ENCODE data around the gene KCNJ3.

KCNJ3 gene

GRCh38 chr2:154795651-154796050, 97.2 kb downstream of the KCNJ3 start:
- H3K36me3 ChIP-seq (ENCODE audit: control insufficient read depth, insufficient read depth, low read length) = no peaks in the 10 kb centered on the region
- H3K4me1 ChIP-seq (ENCODE audit: control insufficient read depth, insufficient read depth, low read length) = peaks cover 4% of the 10 kb centered on the region
- no peaks in the 10 kb centered on the region for H3K9me3 ChIP-seq (ENCODE audit: control insufficient read depth, insufficient read depth, low read length)
- no peak overlapping the region for H3K9ac ChIP-seq (ENCODE audit: low read depth, low read length)
- no peaks in the 10 kb centered on the region for H3K27me3 ChIP-seq (ENCODE audit: control insufficient read depth, insufficient read depth, low read length)
- H3K4me3 ChIP-seq (ENCODE audit: low read depth, low read length) = no peak overlapping the region

GRCh38 chr2:154804451-154804850, 106.0 kb downstream of the KCNJ3 start:
- Histone ChIP-seq H3K4me3 (ENCODE audit: low read depth, low read length) (no peak overlapping the region), H3K9ac (ENCODE audit: low read depth, low read length) (no peak overlapping the region), H3K36me3 (ENCODE audit: control insufficient read depth, insufficient read depth, low read length) (no peaks in the 10 kb centered on the region), H3K4me1 (ENCODE audit: control insufficient read depth, insufficient read depth, low read length) (no peaks in the 10 kb centered on the region), H3K27me3 (ENCODE audit: control insufficient read depth, insufficient read depth, low read length) (no peaks in the 10 kb centered on the region), H3K9me3 (ENCODE audit: control insufficient read depth, insufficient read depth, low read length) (no peaks in the 10 kb centered on the region)

- H3K27me3 ChIP-seq (ENCODE audit: control insufficient read depth, insufficient read depth, low read length) = no peaks in the 10 kb centered on the region
- H3K4me1 ChIP-seq (ENCODE audit: control insufficient read depth, insufficient read depth, low read length) = no peaks in the 10 kb centered on the region
- no peaks in the 10 kb centered on the region for H3K9me3 ChIP-seq (ENCODE audit: control insufficient read depth, insufficient read depth, low read length)
- H3K4me3 ChIP-seq (ENCODE audit: low read depth, low read length) = no peak overlapping the region
- H3K36me3 ChIP-seq (ENCODE audit: control insufficient read depth, insufficient read depth, low read length) = no peaks in the 10 kb centered on the region
- no peak overlapping the region for H3K9ac ChIP-seq (ENCODE audit: low read depth, low read length)
Observed at GRCh38 chr2:154813636-154814035, 115.1 kb downstream of the KCNJ3 start.

- Histone ChIP-seq H3K9ac (ENCODE audit: low read depth, low read length) (no peak overlapping the region), H3K36me3 (ENCODE audit: control insufficient read depth, insufficient read depth, low read length) (no peaks in the 10 kb centered on the region), H3K27me3 (ENCODE audit: control insufficient read depth, insufficient read depth, low read length) (no peaks in the 10 kb centered on the region), H3K4me3 (ENCODE audit: low read depth, low read length) (no peak overlapping the region), H3K4me1 (ENCODE audit: control insufficient read depth, insufficient read depth, low read length) (no peaks in the 10 kb centered on the region), H3K9me3 (ENCODE audit: control insufficient read depth, insufficient read depth, low read length) (no peaks in the 10 kb centered on the region)
Observed at GRCh38 chr2:154814856-154815255, 116.4 kb downstream of the KCNJ3 start.

- Histone ChIP-seq H3K27me3 (ENCODE audit: control insufficient read depth, insufficient read depth, low read length) (no peaks in the 10 kb centered on the region), H3K4me3 (ENCODE audit: low read depth, low read length) (no peak overlapping the region), H3K9me3 (ENCODE audit: control insufficient read depth, insufficient read depth, low read length) (no peaks in the 10 kb centered on the region), H3K36me3 (ENCODE audit: control insufficient read depth, insufficient read depth, low read length) (no peaks in the 10 kb centered on the region), H3K4me1 (ENCODE audit: control insufficient read depth, insufficient read depth, low read length) (no peaks in the 10 kb centered on the region), H3K9ac (ENCODE audit: low read depth, low read length) (no peak overlapping the region)
Observed at GRCh38 chr2:154825358-154825757, 126.9 kb downstream of the KCNJ3 start.

GRCh38 chr2:154826827-154827226, 128.3 kb downstream of the KCNJ3 start:
- Histone ChIP-seq H3K4me3 (ENCODE audit: low read depth, low read length) (no peak overlapping the region), H3K9me3 (ENCODE audit: control insufficient read depth, insufficient read depth, low read length) (no peaks in the 10 kb centered on the region), H3K36me3 (ENCODE audit: control insufficient read depth, insufficient read depth, low read length) (no peaks in the 10 kb centered on the region), H3K9ac (ENCODE audit: low read depth, low read length) (no peak overlapping the region), H3K27me3 (ENCODE audit: control insufficient read depth, insufficient read depth, low read length) (no peaks in the 10 kb centered on the region), H3K4me1 (ENCODE audit: control insufficient read depth, insufficient read depth, low read length) (no peaks in the 10 kb centered on the region)

- H3K9me3 ChIP-seq (ENCODE audit: control insufficient read depth, insufficient read depth, low read length) = no peaks in the 10 kb centered on the region
- H3K27me3 ChIP-seq (ENCODE audit: control insufficient read depth, insufficient read depth, low read length) = no peaks in the 10 kb centered on the region
- no peaks in the 10 kb centered on the region for H3K4me1 ChIP-seq (ENCODE audit: control insufficient read depth, insufficient read depth, low read length)
- no peaks in the 10 kb centered on the region for H3K36me3 ChIP-seq (ENCODE audit: control insufficient read depth, insufficient read depth, low read length)
- H3K9ac ChIP-seq (ENCODE audit: low read depth, low read length) = no peak overlapping the region
- H3K4me3 ChIP-seq (ENCODE audit: low read depth, low read length) = no peak overlapping the region
Observed at GRCh38 chr2:154827286-154827685, 128.8 kb downstream of the KCNJ3 start.

- Histone ChIP-seq H3K4me1 (ENCODE audit: control insufficient read depth, insufficient read depth, low read length) (no peaks in the 10 kb centered on the region), H3K9ac (ENCODE audit: low read depth, low read length) (no peak overlapping the region), H3K36me3 (ENCODE audit: control insufficient read depth, insufficient read depth, low read length) (no peaks in the 10 kb centered on the region), H3K9me3 (ENCODE audit: control insufficient read depth, insufficient read depth, low read length) (no peaks in the 10 kb centered on the region), H3K27me3 (ENCODE audit: control insufficient read depth, insufficient read depth, low read length) (no peaks in the 10 kb centered on the region), H3K4me3 (ENCODE audit: low read depth, low read length) (no peak overlapping the region)
Observed at GRCh38 chr2:154832711-154833110, 134.2 kb downstream of the KCNJ3 start.

GRCh38 chr2:154836632-154837031, 138.1 kb downstream of the KCNJ3 start:
- H3K36me3 ChIP-seq (ENCODE audit: control insufficient read depth, insufficient read depth, low read length) = no peaks in the 10 kb centered on the region
- H3K4me1 ChIP-seq (ENCODE audit: control insufficient read depth, insufficient read depth, low read length) = no peaks in the 10 kb centered on the region
- no peak overlapping the region for H3K9ac ChIP-seq (ENCODE audit: low read depth, low read length)
- H3K4me3 ChIP-seq (ENCODE audit: low read depth, low read length) = no peak overlapping the region
- H3K9me3 ChIP-seq (ENCODE audit: control insufficient read depth, insufficient read depth, low read length) = no peaks in the 10 kb centered on the region
- no peaks in the 10 kb centered on the region for H3K27me3 ChIP-seq (ENCODE audit: control insufficient read depth, insufficient read depth, low read length)

GRCh38 chr2:154837035-154837434, 138.5 kb downstream of the KCNJ3 start:
- no peaks in the 10 kb centered on the region for H3K27me3 ChIP-seq (ENCODE audit: control insufficient read depth, insufficient read depth, low read length)
- no peaks in the 10 kb centered on the region for H3K9me3 ChIP-seq (ENCODE audit: control insufficient read depth, insufficient read depth, low read length)
- no peaks in the 10 kb centered on the region for H3K4me1 ChIP-seq (ENCODE audit: control insufficient read depth, insufficient read depth, low read length)
- no peaks in the 10 kb centered on the region for H3K36me3 ChIP-seq (ENCODE audit: control insufficient read depth, insufficient read depth, low read length)
- H3K9ac ChIP-seq (ENCODE audit: low read depth, low read length) = no peak overlapping the region
- no peak overlapping the region for H3K4me3 ChIP-seq (ENCODE audit: low read depth, low read length)

- Histone ChIP-seq H3K36me3 (ENCODE audit: control insufficient read depth, insufficient read depth, low read length) (no peaks in the 10 kb centered on the region), H3K4me3 (ENCODE audit: low read depth, low read length) (no peak overlapping the region), H3K4me1 (ENCODE audit: control insufficient read depth, insufficient read depth, low read length) (no peaks in the 10 kb centered on the region), H3K27me3 (ENCODE audit: control insufficient read depth, insufficient read depth, low read length) (no peaks in the 10 kb centered on the region), H3K9me3 (ENCODE audit: control insufficient read depth, insufficient read depth, low read length) (no peaks in the 10 kb centered on the region), H3K9ac (ENCODE audit: low read depth, low read length) (no peak overlapping the region)
Observed at GRCh38 chr2:154844513-154844912, 146.0 kb downstream of the KCNJ3 start.

- no peaks in the 10 kb centered on the region for H3K9me3 ChIP-seq (ENCODE audit: control insufficient read depth, insufficient read depth, low read length)
- no peaks in the 10 kb centered on the region for H3K27me3 ChIP-seq (ENCODE audit: control insufficient read depth, insufficient read depth, low read length)
- H3K4me1 ChIP-seq (ENCODE audit: control insufficient read depth, insufficient read depth, low read length) = no peaks in the 10 kb centered on the region
- no peaks in the 10 kb centered on the region for H3K36me3 ChIP-seq (ENCODE audit: control insufficient read depth, insufficient read depth, low read length)
- H3K9ac ChIP-seq (ENCODE audit: low read depth, low read length) = no peak overlapping the region
- H3K4me3 ChIP-seq (ENCODE audit: low read depth, low read length) = no peak overlapping the region
Observed at GRCh38 chr2:154846842-154847241, 148.3 kb downstream of the KCNJ3 start.

GRCh38 chr2:154849482-154849881, 151.0 kb downstream of the KCNJ3 start:
- H3K9me3 ChIP-seq (ENCODE audit: control insufficient read depth, insufficient read depth, low read length) = no peaks in the 10 kb centered on the region
- no peaks in the 10 kb centered on the region for H3K36me3 ChIP-seq (ENCODE audit: control insufficient read depth, insufficient read depth, low read length)
- no peaks in the 10 kb centered on the region for H3K4me1 ChIP-seq (ENCODE audit: control insufficient read depth, insufficient read depth, low read length)
- no peaks in the 10 kb centered on the region for H3K27me3 ChIP-seq (ENCODE audit: control insufficient read depth, insufficient read depth, low read length)
- H3K9ac ChIP-seq (ENCODE audit: low read depth, low read length) = no peak overlapping the region
- H3K4me3 ChIP-seq (ENCODE audit: low read depth, low read length) = no peak overlapping the region
